NB4 (cell line): Measurements from ENCODE around the gene SELENOV.

Experiments
- CTCF ChIP-seq: IDR thresholded peaks from one replicate; pipeline ENCODE4 v1.5.1; 2012; ENCODE audit warnings: low read depth, low read length
- MAX ChIP-seq: IDR thresholded peaks from 2 replicates; pipeline ENCODE4 v1.6.1; 2011; ENCODE audit warnings: low read depth, low read length
- MYC ChIP-seq: IDR thresholded peaks from 2 replicates; pipeline ENCODE4 v1.6.1; 2011; ENCODE audit warnings: low read depth, low read length
- POLR2A ChIP-seq: IDR thresholded peaks from 2 replicates; pipeline ENCODE4 v1.6.1; 2011; ENCODE audit warnings: mild to moderate bottlenecking; ENCODE audit not compliant: insufficient read length; ENCODE audit errors: extremely low read depth

GRCh38 chr19:39492225-39492624, 22.7 kb upstream of the SELENOV start:
- TF ChIP-seq CTCF, result no peak
- TF ChIP-seq MYC, result no peak
- no peak for TF ChIP-seq POLR2A
- TF ChIP-seq MAX, result no peak
